IMR-90 (cell line): Measurements from ENCODE around the gene THSD7B.

Experiments used
- POLR2A ChIP-seq: IDR thresholded peaks from 2 replicates; pipeline ENCODE4 v1.6.1; 2012; ENCODE audit warnings: mild to moderate bottlenecking, low read depth, low read length
- TF ChIP-seq, protein P1 (sequence below): conservative IDR thresholded peaks from 2 replicates; pipeline ENCODE4 v1.5.1; 2012; ENCODE audit warnings: mild to moderate bottlenecking, low read depth, low read length, improper control_type of control experiment

- TF ChIP-seq POLR2A, result no peak
- TF ChIP-seq, protein P1, sequence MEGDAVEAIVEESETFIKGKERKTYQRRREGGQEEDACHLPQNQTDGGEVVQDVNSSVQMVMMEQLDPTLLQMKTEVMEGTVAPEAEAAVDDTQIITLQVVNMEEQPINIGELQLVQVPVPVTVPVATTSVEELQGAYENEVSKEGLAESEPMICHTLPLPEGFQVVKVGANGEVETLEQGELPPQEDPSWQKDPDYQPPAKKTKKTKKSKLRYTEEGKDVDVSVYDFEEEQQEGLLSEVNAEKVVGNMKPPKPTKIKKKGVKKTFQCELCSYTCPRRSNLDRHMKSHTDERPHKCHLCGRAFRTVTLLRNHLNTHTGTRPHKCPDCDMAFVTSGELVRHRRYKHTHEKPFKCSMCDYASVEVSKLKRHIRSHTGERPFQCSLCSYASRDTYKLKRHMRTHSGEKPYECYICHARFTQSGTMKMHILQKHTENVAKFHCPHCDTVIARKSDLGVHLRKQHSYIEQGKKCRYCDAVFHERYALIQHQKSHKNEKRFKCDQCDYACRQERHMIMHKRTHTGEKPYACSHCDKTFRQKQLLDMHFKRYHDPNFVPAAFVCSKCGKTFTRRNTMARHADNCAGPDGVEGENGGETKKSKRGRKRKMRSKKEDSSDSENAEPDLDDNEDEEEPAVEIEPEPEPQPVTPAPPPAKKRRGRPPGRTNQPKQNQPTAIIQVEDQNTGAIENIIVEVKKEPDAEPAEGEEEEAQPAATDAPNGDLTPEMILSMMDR, result no peak
These were observed 959.6 kb downstream of the THSD7B start for GRCh38 chr2:137724912-137725311.
